ENCODE data around the gene PLRG1. TPM values are rescaled to one million over a fixed set of nuclear protein-coding genes. Genes with fewer than 3 reads are reported as not detected.

Gene PLRG1
- total RNA-seq, 1 experiment from 2014 or later, result 151 TPM

DNA sequence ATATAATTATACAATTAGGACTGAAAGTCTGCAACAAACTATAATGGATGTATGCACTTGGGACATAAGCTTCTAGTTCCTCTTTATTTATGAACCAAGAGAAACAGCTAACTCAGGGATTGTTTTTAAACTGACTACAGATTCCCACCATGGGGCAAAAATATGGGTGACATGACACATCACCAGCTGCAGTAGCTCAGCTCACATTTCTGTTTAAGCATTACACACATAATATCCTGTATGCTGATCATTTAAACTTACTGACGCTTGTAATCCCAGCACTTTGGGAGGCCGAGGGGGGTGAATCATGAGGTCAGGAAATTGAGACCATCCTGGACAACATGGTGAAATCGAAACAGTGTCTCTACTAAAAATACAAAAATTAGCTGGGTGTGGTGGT is 24.1 kb upstream of the PLRG1 start:
- DNase-seq (ENCODE audit: low read depth), result peak; percentile 46

- no peak for DNase-seq (ENCODE audit: low read depth)
Measured at GRCh38 chr4:154573190-154573870, 23.1 kb upstream of the PLRG1 start.

DNA sequence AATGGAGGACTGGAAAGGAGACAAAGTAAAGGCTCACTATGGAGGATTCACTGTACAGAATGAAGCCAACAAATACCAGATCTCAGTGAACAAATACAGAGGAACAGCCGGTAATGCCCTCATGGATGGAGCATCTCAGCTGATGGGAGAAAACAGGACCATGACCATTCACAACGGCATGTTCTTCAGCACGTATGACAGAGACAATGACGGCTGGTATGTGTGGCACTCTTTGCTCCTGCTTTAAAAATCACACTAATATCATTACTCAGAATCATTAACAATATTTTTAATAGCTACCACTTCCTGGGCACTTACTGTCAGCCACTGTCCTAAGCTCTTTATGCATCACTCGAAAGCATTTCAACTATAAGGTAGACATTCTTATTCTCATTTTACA is 19.4 kb upstream of the PLRG1 start:
- no peak for DNase-seq (ENCODE audit: low read depth)

DNA sequence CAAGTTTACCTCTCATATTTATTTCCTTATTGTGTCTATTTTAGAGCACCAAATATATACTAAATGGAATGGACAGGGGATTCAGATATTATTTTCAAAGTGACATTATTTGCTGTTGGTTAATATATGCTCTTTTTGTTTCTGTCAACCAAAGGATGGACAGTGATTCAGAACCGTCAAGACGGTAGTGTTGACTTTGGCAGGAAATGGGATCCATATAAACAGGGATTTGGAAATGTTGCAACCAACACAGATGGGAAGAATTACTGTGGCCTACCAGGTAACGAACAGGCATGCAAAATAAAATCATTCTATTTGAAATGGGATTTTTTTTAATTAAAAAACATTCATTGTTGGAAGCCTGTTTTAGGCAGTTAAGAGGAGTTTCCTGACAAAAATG is 18.8 kb upstream of the PLRG1 start:
- DNase-seq (ENCODE audit: low read depth), result peak; percentile 7

GRCh38 chr4:154566639-154567204 is 16.5 kb upstream of the PLRG1 start:
- peak; percentile 51 for DNase-seq (ENCODE audit: low read depth)

GRCh38 chr4:154565704-154566103 is 15.5 kb upstream of the PLRG1 start:
- DNase-seq (ENCODE audit: low read depth), result no peak

GRCh38 chr4:154564311-154564710 is 14.1 kb upstream of the PLRG1 start:
- no peak for DNase-seq (ENCODE audit: low read depth)

DNA sequence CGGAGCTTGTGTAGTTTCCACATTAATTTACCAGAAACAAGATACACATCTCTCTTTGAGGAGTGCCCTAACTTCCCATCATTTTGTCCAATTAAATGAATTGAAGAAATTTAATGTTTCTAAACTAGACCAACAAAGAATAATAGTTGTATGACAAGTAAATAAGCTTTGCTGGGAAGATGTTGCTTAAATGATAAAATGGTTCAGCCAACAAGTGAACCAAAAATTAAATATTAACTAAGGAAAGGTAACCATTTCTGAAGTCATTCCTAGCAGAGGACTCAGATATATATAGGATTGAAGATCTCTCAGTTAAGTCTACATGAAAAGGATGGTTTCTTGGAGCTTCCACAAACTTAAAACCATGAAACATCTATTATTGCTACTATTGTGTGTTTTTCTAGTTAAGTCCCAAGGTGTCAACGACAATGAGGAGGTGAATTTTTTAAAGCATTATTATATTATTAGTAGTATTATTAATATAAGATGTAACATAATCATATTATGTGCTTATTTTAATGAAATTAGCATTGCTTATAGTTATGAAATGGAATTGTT is 12.6 kb upstream of the PLRG1 start, which contains the start of gene FGB:
FGB (plus strand) TSS at position 315 of the 558 bp plus-strand sequence; CDS start at position 323, 8 bp downstream.
- no peak for DNase-seq (ENCODE audit: low read depth)

GRCh38 chr4:154560824-154561231 is 10.6 kb upstream of the PLRG1 start:
- DNase-seq (ENCODE audit: low read depth), result peak; percentile 68

DNA sequence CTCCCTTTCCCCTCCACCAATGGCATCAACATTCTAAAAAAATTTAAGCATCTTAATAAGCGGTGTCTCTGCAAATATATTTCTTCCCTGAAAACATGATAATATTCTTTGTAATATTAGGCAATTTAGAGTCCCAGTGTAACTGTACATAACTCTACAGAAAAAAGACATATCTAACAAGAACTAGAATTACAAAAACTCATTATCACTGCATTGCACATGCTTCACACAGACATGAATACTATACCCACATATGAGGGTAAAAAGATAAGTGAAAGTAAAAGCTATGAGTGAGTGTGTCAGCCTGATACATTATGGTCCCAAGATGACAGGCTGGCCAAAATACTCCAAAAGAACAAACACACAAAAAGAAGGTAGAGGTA is 10.2 kb upstream of the PLRG1 start:
- DNase-seq (ENCODE audit: low read depth), result no peak

DNA sequence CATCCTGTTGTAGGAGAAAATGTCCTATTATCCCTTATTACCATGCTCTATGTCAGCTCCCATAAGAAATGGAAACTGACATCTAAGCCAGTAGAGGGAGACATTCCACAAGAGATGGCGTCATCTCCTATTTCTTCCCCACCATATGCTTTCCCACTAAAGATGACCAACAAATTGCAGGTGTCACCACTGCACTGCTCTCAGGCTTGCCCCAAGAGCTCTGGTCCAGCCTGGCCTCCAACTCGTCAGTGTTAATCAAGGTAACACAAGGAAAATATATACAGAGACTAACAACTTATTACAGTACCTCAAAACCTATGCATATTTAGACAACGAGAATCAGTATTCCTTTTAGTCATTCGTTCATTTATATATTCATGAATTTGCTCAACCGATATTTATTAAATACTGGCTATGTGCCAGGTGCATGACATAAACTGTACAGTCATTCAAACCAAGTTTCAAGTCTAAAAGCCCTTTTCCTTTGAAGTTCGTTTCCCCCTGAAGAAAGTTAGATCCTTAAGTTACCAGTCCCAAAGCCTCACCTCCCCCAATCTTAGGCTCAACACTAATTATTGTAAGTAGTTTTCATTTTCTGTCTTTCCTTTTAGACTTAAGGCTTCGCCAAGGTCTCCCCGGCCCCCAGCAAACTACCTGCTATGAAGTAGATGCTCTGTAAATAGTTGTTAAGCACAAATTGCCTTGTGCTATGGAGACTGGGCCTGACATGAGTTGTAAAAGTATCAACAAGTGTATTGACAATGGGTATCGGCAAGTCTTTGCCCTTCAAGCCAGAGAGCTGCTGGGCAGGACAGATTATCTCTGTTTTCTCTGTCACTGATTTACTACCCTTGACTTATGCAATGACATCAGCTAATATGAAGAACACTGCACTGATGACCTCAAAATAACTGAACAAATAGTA is 9.6 kb upstream of the PLRG1 start:
- DNase-seq (ENCODE audit: low read depth), result peak; percentile 72

- no peak for DNase-seq (ENCODE audit: low read depth)
Measured at GRCh38 chr4:154559141-154559493, 8.9 kb upstream of the PLRG1 start.

- DNase-seq (ENCODE audit: low read depth), result peak; percentile 61
Measured at GRCh38 chr4:154551872-154552686, 1.9 kb upstream of the PLRG1 start.

GRCh38 chr4:154545689-154546088 is 4.5 kb downstream of the PLRG1 start:
- no peak for DNase-seq (ENCODE audit: low read depth)

DNA sequence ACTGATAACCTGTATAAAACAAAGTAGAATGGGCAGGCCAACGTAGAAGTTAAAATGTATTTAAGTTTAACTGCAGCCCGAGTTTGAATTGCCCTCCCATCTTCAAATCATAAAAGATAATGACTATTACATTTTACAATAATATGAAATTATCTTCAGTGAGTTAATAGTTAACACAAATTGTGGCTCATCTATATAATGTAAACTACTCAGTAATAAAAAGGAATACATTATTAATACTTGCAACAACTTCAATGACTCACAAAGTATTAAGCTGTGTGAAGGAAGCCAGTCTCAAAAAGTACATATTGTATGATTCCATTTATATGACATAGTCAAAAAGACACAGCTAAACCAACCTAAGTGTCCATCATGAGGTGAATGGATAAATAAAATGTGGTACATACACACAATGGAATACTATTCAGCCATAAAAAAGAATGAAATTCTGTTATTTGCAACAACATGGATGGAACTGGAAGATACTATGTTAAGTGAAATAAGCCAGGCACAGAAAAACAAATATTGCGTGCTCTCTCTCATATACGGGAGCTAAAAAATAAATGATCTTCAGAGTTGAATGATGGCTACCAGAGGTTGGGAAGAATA is 7.8 kb downstream of the PLRG1 start:
- DNase-seq (ENCODE audit: low read depth), result no peak

GRCh38 chr4:154534296-154534695 is 15.9 kb downstream of the PLRG1 start:
- no peak for DNase-seq (ENCODE audit: low read depth)

GRCh38 chr4:154529728-154530519 is 20.3 kb downstream of the PLRG1 start:
- no peak for DNase-seq (ENCODE audit: low read depth)

- no peak for DNase-seq (ENCODE audit: low read depth)
Measured at GRCh38 chr4:154528869-154529268, 21.3 kb downstream of the PLRG1 start.

DNA sequence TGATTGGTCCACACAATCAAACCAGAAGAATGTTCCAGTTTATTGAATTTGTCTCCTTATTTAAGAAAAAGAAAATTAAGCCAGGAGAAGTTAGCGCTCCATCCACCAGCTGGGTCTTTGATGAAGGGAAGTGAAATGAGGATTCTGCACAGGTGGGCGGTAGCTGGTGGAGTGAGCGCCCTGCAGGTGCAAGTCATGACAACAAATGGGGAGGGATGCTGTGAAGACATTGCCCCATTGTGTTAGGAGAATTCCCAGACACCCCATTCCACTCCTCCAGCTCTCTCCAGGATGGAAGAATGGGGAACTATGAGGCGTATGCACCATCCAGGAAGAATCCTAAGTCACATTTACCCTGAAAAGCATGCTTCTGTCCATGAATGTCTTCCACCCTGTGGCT is 22.9 kb downstream of the PLRG1 start:
- no peak for DNase-seq (ENCODE audit: low read depth)

DNA sequence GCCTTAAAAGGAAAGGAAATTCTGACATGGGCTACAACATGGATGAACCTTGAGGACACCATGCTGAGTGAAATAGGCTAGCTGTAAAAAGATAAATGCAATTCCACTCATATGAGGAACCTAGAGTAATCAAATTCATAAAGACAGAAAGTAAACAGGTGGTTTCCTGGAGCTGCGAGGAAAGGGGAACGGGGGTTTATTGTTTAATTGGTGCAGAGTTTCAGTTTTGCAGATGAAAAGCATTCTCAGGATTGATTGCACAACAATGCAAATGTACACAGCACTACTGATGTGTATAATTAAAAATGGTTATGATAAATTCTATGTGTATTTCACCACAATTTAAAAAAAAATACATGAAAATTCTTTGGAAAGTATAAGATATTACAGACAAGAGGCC is 24.0 kb downstream of the PLRG1 start:
- DNase-seq (ENCODE audit: low read depth), result no peak

Measured in HT1080 (cell line).